Measurements from ENCODE around the gene ARID1B.

Gene ARID1B

DNA sequence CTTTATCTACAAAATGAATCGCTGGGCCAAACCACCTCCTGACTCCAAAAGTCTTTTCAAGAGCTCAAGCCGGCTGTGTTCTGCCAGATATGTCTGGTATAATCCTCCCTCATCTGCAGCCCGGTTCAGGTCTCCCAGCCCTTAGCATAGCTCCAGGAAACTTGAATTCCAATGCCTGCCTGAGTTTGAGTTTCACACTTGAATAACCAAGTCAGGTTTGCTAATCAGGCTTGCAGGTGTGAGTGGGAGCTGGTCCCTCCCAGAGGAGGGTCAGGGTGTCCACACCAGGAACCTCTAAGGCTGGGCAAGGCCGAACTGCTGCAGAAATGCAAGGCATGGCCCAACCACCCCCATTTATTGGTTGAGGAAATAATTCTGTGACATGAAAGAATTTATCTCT lies 449.6 kb downstream of the ARID1B start:
- no peak for DNase-seq (ENCODE audit: low spot score)

DNA sequence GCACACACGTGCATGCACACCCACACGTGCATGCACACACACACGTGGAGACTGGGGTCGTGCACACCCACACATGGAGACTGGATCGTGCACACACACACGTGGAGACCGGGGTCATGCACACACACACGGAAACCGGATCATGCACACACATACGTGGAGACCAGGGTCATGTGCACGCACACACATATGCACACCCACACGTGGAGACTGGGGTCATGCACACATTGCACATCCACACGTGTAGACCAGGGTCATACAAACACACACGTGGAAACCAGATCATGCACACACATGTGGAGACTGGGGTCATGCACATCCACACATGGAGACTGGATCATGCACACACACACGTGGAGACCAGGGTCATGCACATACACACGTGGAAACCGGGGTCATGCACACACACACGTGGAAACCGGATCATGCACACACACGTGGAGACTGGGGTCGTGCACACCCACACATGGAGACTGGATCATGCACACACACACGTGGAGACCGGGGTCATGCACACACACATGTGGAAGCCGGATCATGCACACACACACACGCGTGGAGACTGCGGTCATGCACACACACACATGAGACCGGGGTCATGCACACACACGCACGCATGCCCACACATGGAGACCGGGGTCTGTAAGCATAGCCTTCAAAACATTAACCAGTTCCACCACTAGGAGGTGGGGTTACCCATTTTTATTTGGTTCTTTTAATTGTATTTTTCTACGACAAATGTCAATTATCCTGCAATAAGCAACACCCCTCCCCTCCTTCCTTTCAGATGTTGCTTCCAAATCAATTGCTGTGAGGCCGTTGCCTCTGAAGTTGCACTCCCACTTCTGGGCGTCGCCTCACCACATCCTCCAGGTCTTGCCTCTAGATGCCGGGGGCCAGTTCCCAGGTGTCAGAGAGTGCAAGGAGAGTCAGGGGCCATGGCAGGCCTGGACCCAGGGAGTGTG lies 450.3 kb downstream of the ARID1B start:
- no peak for DNase-seq (ENCODE audit: low spot score)

DNA sequence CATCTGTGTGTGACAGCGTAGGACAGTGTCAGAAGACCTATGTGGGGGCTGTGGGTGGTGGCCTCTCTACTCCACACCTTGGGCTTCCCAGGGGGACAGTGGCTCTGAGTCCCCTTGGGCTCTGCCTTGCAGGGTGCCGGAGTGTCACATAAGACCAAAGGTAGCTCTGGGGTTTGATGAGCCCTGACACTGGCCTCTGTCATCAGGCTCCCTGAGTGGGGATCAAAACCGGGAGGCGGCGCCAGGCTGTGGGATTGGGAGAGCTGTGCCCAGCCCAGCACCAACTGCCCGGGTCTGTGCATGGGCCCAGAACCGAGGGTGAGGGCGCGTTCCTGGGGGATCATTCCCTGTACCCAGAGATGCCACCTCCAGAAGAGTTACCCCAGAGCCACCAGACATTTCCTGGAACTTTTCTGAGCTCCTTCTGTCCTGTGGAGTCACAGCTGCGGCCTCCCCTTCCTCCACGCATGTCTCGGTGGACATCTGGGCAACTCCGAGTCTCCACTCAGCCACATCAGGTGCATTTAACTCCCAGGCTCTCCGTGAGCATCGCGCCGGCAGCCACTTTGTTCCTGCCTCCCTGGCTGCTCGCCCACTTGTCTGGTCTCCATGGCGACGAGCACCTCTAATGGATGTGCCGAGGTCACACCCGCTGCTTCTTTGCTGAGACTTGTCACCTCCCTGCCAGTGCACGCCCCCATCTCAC lies 451.4 kb downstream of the ARID1B start:
- no peak for DNase-seq (ENCODE audit: low spot score)

DNA sequence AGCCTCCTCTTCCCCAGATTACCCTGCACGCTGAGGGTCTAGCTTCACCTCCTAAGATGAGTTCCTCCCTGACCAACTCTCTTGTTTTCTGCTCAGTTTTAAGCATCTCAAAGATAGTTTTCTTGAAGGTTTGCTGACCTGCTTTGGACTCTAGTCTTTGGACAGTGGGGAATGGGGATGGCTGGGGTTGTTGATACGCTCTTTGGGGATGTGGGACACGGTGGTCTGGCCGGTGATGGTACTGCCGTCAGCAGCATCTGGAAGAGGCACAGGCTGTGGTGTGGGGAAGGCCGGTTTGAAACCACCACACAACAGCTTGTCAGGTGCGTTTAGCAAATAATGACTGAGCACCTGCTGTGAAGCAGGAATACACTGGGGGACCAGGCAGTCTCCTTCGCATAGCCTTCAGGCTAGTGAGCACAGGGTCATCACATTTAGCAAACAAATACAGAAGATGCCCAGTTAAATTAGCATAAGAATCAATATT lies 452.0 kb downstream of the ARID1B start:
- DNase-seq (ENCODE audit: low spot score) = no peak

DNA sequence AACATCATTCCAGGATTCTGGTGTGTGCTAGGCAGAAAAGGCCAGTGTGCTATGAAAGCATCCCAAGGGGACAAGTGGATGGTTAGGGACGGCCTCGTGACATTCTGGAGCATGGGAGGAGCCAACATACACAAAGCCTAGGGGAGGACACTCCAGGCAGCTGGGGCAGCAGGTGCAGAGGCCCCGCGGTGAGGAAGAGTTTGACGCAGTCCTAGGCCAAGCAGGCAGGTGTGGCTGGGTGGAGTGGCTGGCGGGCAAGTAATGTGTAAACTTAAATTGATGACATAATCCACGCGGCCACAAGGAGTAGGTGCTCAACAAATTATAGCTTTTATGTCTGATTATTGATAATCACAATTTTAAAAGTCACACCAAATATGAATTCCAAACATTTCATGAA lies 452.5 kb downstream of the ARID1B start:
- DNase-seq (ENCODE audit: low spot score) = no peak

DNA sequence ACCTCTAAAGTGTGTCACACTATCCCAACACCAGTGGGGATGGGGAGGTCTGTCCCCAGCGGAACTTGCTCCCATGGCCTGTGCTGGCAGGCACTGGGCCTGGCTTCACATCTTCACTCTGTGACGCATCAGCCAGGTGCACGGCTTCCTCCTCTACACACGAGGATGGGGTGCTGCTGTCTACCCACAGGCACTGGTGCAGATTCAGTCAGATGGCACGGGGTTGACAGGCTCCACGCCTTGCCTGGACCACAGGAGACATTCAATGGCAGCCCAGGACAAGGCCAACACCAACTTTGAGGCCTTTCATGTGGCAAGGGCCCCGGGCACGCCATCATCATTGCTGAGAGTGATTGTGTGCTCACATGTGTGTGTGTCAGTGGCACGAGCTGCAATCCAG lies 453.7 kb downstream of the ARID1B start:
- DNase-seq (ENCODE audit: low spot score) = no peak

DNA sequence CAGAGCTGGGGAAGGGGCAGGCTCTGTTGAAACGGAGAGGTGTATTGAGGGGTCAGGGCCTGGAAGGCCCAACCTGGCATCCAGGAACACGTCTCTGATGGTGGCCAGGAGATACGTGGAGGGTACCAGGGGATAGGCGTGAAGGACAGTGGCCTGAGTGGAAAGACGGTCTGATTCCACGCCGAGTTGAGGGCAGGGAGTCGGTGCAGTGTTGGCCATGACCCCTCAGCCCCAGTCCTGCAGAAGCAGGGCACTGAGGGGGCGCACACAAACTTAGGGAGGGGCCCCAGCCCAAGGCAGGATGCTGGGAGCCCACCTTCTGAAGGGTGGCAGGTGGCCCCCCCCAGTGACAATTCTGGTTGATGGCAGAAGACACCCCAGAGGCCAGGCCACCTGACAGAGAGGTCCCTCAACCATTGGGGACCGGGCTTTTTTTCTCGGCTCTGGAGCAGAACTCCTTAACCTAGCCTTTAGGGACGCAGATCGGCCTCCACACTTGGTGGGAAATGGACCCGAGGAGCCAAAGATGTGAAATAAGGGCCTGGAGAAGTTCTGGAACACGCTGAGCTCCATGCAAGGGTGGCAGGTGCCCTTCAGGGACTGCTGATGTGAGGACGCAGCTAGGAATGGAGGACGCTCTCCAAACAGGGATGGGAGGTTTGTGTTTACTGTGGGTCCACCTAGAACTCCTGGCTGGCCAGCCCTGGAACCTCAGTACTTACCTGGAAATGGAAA lies 455.1 kb downstream of the ARID1B start:
- no peak for DNase-seq (ENCODE audit: low spot score)

DNA sequence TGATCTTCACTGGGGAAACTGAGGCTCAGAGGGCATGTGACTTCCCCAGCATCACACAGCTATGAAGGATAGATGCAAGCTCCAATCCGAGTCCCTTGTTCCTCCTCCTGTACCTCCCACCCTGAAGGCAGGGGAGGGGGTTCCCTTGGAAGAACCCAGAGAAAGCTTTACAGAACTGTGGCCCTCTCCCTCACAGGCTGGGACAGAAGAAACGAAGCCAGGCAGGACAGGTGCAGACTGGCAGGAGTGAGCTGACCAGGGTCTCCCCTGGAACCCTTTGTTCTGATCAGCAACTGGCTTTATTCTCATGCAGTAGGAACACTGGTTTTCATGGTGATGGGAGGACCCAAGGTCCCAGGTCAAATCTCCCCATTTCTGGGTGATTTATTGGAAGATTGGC lies 456.0 kb downstream of the ARID1B start:
- DNase-seq (ENCODE audit: low spot score) = no peak

DNA sequence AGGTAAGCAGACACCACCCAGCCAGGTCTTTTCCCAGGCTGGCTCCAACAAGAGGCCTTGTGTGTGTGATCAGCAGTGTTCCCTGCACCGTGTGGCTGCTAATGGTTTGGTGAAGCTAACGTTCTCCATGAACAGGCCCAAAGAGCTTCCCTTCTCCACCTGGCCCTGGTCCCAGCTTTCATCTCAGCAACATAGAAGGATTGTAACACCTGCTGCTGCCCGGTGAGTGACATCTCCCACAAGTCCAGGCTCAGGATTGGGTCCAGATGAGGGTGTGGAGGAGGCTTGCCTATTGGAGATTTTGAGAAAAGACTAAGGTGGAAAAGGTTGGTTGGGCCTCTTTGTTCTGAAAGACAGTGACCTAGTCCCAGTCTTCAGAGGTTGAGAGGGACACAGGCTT lies 456.5 kb downstream of the ARID1B start:
- no peak for DNase-seq (ENCODE audit: low spot score)

DNA sequence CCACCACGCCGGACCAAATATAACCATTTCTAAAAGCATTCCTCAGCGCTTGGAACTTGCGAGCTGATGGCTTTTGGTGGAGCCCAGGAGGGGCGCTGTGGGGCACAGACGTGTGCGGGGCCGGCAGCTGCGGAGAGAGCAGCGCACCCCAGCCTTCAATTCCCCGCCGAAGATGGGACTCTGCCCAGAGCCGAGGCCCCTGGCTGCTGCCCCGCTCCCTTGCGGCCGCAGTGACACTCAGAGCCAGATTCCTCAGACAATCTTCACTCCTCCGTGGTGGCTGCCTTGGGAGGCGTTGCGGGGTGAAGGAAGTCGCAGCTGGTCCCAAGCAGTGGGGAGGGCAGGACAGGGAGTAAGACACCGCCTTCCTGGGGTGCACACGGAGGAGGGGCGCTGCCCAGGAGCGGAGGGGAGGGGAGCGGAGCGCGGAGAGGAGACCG lies 458.4 kb downstream of the ARID1B start:
- no peak for DNase-seq (ENCODE audit: low spot score)

DNA sequence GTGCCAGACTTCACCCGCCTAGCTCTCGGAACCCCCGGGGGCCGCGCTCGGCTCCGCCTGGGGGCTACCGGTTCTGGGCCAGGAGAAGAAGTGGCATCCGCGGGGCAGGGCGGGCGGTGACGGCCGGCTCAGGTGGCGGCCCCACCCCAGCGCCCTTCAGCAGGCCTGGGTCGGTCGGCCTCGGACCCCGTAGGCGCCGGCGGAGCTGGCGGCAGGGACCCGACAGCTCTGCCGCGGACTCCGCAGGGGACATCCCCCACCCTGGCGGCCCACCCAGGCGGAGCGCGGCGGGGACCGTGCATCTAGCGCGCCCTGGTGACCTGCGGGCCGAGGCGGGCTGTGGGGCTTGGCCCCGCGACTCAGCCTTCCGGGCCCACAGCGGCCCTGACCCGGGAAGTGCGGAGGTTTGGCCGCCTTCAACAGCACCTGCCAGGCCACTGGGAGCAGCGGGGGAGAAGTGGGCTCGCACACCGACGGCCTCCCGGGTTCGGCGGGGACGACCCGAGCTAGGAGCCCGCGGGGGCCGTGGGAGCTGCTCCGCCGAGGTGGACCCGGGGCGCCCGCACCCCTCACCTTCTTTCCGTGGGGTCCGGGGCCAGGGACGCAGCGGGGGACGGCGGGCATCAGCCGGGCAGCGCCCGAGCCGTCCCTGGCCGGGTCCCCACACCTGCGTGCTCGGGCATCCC lies 459.0 kb downstream of the ARID1B start:
- DNase-seq (ENCODE audit: low spot score) = no peak

DNA sequence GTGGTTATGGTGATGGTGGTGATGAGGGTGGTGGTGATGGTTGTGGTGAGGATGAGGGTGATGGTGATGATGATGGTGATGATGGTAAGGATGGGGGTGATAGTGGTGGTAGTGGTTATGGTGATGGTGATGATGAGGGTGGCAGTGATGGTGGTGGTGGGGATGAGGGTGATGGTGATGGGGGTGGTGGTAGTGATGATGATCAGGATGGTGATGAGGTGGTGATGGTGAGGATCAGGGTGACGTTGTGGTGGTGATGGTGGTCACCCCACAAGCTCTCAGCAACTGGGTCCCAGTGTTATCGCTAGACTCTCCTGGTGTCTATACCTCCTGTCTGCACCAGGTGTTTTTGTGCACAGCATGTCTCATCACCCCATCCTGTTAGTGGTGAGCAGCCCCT lies 461.2 kb downstream of the ARID1B start:
- no peak for DNase-seq (ENCODE audit: low spot score)

DNA sequence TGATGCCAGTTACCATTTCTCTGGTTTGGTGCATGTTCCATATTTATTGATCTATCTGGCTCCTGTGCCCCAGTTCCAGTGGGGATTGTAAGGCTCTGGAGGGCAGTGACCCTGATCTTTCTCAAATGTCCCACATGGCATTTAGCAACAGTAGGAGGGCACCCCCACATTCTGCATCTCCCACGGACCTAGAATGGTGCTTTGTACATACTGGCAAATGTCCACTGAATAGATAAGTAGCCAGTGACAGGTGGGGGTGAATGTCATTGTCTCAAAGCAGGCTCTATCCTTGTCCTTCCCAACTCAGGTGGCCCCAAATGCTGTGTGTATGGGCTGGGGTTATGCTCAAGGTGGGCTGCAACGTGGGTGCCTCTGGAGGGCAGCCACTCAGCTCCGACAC lies 462.0 kb downstream of the ARID1B start:
- DNase-seq (ENCODE audit: low spot score) = no peak

DNA sequence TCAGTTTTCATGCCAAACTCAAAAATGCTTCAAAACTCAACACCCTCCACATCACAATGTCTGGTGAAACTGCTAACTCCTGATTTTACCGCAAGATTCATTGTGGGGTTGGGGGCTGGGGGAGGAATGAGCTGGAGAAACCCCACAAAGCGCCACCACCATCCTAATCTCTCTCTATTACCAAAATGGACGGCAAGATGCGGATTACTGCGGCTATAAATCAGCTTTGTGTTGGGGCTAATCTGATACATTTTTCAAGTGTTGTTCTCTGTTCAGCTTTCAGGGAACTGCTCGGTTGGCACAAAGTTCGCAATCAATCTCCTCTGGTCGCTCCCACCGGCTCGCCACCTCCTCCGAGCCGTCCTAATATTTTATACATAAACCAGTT lies 462.5 kb downstream of the ARID1B start:
- DNase-seq (ENCODE audit: low spot score) = no peak

DNA sequence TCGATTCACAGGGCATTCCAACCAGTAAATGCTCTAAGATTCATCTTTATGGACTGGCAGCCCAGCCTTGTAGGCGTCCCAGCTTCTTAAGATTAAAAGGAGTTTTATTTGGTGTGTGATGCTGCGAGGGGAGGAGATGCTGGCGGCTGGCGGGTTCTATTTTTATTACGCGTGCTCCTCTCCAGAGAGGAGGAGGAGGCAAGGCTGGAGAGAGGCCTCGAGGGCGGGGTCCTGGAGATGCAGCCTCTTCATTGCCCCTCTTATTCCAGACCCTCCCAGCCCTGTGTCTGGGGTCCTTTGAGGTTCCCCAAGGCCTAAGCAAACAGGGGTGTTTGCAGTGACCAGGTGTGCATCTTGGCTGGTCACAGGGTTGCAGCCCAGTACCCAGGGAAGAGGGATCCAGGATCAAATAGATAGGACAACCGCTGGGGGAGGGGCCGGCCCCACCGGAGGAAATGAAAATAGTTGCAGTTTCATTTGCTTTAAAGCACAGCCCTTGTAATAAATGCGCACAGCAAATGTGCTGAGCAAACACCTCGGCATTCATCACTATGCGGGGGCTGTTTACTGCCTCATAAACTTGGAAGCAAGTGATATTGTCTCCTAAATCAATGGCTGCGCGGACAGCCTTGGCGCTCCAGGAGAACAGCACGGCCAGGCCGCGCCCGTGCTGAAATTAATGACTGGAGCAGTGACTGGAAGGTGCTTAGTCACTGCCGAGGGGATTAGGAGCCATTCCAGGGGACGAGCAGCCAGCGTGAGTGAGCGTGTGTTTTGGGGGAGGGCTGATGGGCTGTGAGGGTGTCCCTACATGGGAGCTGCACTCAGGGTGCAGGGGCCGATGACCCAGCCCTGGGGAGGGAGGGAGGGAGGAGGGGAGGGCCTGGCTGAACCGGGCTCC lies 463.1 kb downstream of the ARID1B start:
- peak; percentile 73 for DNase-seq (ENCODE audit: low spot score)

DNA sequence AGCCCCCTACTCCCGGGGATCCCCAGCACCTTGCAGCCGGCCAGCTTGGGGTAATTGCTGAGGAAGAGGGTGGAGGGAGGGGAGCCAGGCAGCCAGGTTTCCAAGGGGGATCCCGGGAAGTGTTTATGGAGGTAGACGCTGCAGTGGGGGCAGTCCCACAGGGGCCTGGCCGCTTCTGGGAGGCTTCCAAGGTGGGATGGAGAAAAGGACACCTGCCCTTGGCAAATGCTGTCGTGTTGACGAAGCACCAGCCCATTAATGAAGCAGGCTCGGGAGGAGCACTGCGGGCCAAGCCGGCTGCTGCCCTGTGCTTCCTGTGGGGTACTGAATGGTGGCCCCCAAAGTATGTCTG lies 463.8 kb downstream of the ARID1B start:
- DNase-seq (ENCODE audit: low spot score) = no peak

DNA sequence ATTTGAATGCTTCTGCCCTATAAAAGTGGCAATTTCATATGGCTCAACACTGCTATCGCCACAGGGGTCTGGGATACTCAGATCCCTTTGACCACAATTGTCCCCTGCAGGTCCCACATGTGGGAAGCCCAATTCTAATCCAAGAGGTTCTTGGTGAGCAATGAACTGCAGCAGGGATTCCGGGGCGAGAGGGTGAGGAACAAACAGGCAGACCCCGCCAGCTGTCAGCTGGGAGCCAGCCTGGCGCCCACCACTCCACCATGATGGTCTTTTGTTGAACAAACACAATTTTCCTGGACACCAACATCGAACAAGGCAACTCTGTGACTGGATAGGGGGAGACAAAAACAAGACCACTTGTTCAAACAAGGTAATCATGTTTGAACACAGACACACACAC lies 465.6 kb downstream of the ARID1B start:
- DNase-seq (ENCODE audit: low spot score) = no peak

DNA sequence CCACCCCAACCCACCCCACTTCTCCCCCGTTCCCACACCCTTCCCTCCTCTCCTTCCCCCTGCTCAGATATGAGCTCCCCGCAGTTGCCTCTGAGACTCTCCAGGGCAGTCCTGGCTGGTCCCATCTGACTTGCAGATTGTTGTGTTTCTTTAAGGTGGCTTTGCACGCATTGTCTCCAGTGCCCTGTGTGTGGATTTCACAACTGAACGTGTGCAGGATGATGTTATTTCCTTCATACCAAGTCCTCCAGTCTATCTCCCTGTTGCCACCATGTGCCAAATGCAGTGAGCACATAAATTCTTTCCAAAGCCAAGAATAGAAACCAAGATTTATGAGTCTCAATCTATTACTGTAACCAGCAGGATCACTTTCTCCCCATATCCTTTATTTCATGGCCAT lies 467.0 kb downstream of the ARID1B start:
- DNase-seq (ENCODE audit: low spot score) = no peak

DNA sequence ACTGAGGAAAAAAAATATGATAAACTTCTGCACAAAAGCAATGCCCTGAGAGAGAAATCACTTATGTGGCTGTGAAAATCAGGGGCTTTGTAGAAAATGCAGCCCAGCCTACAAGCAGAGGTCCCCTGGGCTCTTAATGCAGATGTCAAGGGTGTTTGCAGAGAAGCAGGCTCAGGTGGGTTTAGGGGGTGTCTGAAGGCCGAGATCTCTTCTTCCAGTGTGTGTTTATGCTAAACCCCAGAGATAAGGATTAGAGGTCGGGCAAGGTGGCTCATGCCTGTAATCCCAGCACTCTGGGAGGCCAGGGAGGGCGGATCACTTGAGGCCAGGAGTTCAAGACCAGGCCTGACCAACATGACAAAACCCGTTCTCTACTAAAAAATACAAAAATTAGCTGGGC lies 467.6 kb downstream of the ARID1B start:
- DNase-seq (ENCODE audit: low spot score) = no peak

DNA sequence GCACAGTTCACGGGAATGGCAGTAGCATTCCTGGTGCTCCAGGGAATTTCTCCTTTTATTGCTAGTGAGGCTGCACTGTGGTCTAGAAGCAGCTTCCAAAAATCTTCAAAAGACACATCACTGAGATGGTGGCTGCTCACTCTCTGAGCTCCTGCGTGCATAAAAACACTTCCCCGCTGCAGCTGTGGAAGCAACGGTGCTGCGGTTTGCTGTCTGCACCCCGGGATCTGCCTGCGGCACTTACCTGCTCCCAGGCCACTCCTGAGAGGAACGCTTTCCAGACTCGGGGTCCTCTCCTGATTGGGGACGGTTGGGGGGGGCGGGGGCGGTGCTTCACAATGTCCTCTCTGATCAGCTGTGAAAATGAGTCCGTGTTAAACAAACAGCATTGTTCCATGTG lies 468.3 kb downstream of the ARID1B start:
- no peak for DNase-seq (ENCODE audit: low spot score)

DNA sequence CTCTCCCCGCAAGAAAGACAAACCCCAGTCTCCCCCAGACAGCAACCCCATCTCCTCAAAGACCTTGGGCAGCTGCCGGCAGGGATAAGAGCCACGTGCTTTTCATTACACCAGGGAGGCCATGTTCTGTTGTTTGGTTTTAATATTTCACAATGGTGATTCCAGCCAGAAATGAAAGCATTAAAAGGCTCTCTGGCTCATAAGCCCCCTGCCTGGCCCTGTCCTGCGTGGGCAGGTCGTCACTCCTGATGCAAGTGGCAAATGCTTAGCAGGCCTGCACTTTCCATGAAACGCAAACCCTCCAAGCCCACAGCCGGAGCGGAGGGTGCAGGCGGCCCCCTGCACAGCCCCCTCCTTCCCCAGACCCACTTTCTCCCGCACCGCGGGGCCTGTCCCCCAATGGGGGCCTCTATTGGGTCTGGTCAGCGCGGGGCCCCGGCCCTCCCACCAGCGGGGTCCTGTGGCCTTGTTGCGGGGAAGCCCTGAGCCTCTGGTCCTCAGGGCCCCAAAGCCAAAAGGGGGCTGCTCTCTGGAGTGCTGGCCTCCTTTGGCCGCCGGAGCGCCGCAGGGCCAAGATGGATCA lies 469.0 kb downstream of the ARID1B start:
- DNase-seq (ENCODE audit: low spot score) = no peak
